GM19455 (cell line): ENCODE results near the gene C16orf54.
A peak's percentile ranks its signal among the peaks of the same experiment; 100 is the strongest.
"Not testable (repeated sequence)": the region's sequence is repeated elsewhere in the genome, so short reads cannot be mapped to it uniquely, and the experiment has no call there.

Source experiments
- ATAC-seq: cut with Tn5 transposase; IDR thresholded peaks from one replicate; pipeline ENCODE4 v1.9.1; 2021; ENCODE audit not compliant: unreplicated experiment

Gene C16orf54

DNA sequence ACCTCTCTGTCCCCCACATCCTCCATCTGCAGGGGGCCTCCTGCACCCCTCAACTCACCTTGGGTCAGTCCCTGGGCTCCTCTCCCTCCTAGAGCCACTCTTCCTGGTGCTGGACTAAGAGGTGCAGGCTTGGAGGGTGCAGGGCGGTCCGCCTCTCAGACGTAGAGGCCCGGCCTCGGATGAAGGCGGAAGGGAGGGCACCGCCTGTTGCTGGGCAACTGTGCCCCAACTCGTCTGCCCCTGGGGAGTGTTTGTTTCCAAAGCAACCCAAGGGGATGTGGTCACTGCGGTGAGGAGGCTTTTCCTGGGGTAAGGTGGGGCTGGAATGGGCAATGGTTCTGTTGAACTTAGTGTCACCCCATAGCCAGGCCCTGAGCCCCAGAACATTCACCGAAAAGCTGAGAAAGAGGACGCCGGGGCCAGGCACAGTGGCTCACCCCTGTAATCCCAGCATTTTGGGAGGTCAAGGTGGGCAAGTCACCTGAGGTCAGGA is at the start of gene C16orf54:
C16orf54 (minus strand) TSS at position 138 of the 493 bp plus-strand sequence. CDS start 1,039 bp downstream, outside the sequence.
- ATAC-seq = no peak

DNA sequence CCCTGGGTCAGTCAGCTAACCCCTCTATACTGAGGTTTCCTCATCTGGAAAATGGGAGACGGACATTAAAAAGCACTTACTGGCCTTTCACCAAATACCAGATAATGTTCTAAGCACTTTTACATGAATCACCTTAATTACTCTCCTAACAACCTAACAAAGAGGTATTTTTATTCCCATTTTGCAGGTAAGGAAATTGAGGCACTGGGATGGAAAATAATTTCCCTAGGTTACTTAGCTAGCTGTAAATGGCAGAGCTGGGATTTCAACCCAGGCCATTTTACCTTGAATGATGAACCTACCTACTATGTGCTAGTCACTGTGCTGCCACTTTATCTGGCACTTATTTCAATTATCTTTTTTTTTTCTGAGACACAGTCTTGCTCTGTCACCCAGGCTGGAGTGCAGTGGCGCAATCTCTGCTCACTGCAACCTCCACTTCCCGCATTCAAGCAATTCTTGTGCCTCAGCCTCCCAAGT is 48.5 kb upstream of the C16orf54 start:
- ATAC-seq = no peak

- ATAC-seq = not testable (repeated sequence)
These were observed 47.4 kb upstream of the C16orf54 start for GRCh38 chr16:29793153-29793552.

- no peak for ATAC-seq
These were observed 46.3 kb upstream of the C16orf54 start for GRCh38 chr16:29791845-29792807.

GRCh38 chr16:29790949-29791844 is 45.4 kb upstream of the C16orf54 start:
- no peak for ATAC-seq

DNA sequence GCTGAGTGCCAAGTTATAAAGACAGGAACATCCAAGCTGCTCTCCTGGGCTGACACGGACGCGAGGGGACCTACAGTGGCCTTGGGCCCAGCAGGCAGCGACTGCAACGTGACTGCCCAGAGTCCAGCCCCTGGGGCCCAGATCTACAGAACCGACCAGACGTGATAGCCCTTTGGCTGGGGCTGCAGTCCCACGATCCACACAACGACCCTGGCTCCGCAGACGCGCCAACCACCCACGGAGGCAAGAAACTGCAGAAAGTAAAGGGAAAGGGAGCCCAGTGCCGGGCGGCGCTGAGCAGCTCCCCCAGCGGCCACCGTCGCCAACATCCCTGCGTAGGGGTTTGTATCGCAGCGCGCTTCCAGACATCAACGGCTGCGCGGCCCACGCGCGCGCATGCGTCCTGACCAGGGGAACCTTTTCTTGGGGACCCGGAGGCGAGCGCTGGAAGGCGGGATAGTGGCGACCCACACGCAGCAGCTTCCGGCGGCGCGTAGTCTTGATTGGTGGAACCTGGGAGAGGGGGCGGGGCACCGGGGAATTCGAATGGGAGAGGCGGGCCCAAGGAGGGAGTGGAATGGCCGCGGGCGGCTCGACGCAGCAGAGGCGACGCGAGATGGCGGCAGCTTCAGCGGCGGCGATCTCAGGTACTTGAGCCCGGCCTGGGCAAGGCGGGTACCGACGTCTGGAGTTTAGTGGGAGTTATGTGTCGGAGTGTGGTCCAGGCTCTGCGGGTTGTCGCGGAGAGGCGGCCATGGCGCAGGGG is 44.6 kb upstream of the C16orf54 start, which contains the start of gene KIF22:
KIF22 (plus strand) TSS at position 569 of the 766 bp plus-strand sequence; CDS start at position 578, 9 bp downstream.
- ATAC-seq = peak; percentile 89

DNA sequence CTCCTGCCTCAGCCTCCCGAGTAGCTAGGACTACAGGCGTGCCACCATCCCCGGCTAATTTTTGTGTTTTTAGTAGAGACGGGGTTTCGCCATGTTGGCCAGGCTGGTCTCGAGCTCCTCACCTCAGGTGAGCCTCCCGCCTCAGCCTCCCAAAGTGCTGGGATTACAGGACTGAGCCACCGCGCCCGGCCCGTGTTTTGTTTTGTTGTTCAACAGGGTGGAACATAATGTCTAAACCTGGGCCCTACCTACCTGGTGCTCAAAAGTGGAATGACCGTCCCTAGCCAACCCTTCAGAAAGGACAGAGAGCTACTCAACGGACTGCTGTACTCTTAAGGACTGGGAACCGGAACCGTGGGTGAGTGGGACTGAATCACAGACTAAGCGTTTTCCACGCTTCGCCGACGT is 44.0 kb upstream of the C16orf54 start:
- no peak for ATAC-seq

DNA sequence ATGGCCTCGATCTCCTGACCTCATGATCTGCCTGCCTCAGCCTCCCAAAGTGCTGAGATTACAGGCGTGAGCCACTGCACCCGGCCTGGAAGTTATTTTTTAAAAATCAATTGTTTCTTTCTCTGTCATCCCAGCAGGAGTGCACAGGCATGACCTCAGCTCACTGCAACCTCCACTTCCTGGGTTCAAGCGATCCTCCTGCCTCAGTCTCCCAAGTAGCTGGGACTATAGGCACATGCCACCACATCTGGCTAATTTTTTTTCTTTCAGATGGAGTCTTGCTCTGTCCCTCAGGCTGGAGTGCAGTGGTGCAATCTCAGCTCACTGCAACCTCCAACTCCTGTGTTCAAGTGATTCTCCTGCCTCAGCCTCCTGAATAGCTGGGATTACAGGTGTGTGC is 41.4 kb upstream of the C16orf54 start:
- ATAC-seq = not testable (repeated sequence)

DNA sequence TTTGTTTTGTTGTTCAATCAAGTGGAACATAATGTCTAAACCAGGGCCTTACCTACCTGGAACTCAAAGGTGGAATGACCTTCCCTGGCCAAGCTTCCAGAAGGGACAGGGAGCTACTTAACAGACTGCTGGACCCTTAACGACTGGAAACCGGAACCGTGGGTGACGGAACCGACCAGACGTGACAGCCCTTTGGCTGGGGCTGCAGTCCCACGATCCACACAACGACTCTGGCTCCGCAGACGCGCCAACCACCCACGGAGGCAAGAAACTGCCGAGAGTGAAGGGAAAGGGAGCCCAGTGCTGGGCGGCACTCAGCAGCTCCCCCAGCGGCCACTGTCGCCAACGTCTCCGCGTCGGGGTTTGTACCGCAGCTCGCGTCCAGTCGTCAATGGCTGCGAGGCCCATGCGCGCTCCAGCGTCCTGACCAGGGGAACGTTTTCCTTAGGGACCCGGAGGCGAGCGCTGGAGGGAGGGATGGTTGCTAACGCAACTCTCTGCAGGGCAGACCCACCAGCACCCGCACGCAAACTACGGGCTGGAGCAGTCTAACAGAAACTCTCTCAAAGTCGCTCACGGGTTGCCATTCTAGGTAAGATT is 39.2 kb upstream of the C16orf54 start:
- ATAC-seq = no peak

GRCh38 chr16:29784157-29784556 is 38.4 kb upstream of the C16orf54 start:
- no peak for ATAC-seq

DNA sequence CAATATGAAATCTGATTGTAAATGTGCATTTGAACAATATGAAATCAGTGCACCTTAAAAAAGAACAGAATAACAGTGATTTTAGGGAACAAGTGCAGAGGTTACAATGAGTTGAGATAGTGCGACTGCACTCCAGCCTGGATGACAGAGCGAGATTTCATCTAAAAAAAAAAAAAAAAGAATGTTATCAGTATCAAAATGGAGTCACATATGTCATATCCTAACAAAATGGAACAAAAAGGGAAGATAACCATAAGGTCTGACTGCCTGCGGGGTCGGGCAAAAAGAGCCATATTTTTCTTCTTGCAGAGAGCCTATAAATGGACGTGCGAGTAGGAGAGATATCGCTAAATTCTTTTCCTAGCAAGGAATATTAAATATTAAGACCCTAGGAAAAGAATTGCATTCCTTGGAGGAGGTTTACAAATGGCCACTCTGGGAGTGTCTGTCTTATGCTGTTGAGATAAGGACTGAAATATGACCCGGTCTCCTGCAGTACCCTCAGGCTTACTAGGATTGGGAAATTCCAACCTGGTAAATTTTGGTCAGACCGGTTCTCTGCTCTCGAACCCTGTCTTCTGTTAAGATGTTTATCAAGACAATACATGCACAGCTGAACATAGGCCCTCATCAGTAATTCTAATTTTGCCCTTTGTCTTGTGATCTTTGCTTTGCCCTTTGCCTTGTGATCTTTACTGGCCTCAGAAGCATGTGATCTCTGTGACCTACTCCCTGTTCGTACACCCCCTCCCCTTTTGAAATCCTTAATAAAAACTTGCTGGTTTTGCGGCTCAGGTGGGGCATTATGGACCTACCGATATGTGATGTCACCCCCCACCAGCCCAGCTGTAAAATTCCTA is 37.5 kb upstream of the C16orf54 start:
- ATAC-seq = not testable (repeated sequence)

DNA sequence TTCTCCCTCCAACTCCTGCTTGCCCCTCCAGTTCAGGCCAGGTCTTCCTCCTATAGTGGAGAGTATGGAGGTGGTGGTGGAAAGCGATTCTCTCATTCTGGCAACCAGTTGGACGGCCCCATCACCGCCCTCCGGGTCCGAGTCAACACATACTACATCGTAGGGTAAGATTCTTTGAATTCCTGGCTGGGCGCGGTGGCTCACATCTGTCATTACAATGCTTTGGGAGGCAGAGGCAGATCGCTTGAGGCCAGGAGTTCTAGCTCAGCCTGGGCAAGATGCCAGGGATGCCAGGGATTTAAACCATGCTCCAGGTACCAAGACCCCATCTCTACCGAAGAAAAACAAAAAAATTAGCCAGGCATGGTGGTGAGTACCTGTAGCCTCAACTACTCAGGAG is 33.7 kb upstream of the C16orf54 start:
- no peak for ATAC-seq

DNA sequence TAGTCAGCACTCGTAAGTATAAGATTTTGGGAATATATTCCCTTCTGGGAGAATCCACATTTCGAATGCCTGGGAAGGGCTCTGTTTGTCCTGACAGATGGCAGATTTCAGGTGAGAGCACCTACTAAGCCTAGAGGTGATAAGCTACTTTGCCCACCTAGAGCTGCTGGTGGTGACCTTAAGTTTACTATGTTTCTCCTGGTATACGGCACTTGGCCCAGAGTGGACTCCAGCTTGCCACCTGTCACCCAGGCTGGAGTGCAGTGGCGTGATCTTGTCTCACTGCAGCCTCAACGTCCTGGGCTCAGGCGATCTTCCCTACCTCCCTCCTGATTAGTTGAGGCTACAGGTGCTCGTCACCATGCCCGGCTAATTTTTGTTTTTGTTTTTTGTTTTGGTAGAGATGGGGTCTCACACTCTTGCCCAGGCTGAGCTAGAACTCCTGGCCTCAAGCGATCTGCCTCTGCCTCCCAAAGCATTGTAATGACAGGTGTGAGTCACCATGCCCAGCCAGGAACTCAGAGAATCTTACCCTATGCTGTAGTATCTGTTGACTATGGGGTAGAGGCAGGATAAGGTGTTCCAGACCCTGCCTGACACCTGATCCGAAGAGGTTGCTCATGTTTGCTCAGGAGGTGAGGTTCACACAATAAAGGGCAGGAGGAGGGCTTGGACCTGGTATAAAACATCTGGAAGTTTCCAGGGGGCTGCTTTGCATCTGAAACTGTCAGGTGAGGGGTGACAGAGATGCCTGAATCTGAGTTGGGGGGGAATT is 32.0 kb upstream of the C16orf54 start, which contains the start of gene ZG16:
ZG16 (plus strand) TSS at position 681 of the 775 bp plus-strand sequence. CDS start 1,011 bp downstream, outside the sequence.
- no peak for ATAC-seq

GRCh38 chr16:29775742-29776408 is 30.1 kb upstream of the C16orf54 start:
- ATAC-seq = no peak

- no peak for ATAC-seq
These were observed 28.9 kb upstream of the C16orf54 start for GRCh38 chr16:29774730-29775129.

GRCh38 chr16:29772330-29772729 is 26.5 kb upstream of the C16orf54 start:
- ATAC-seq = not testable (repeated sequence)

- ATAC-seq = no peak
These were observed 24.6 kb upstream of the C16orf54 start for GRCh38 chr16:29770250-29770929.
